ENCODE results near the gene CALM3. TPM values are rescaled to one million over a fixed set of nuclear protein-coding genes. Genes with fewer than 3 reads are reported as not detected.

CALM3 gene
- total and polyA plus RNA-seq, 2 experiments from 2014 or later = 148 to 215 TPM

- peaks cover 18% of the 10 kb centered on the region for H3K27me3 Mint-ChIP-seq (ENCODE audit: insufficient read depth, low read depth, poor library complexity)
- Histone ChIP-seq H4K20me1 (replicated peaks; ENCODE audit: insufficient read depth) (peaks cover 25% of the 10 kb centered on the region), H3K4me3 (peak overlapping the region; percentile 100; the same call in 1 of the 2 replicates), H3K79me2 (replicated peaks; ENCODE audit: insufficient read depth) (peaks cover 39% of the 10 kb centered on the region), H3F3A (replicated peaks; ENCODE audit: low read depth) (no peaks in the 10 kb centered on the region), H3K9me2 (ENCODE audit: insufficient read depth) (no peaks in the 10 kb centered on the region), H3K4me2 (peak overlapping the region; percentile 93), H3K27me3 (ENCODE audit: insufficient read depth) (no peaks in the 10 kb centered on the region), H2AFZ (no peak overlapping the region), H3K36me3 (ENCODE audit: insufficient read depth) (peaks cover 13% of the 10 kb centered on the region; the same call in 1 of the 2 replicates), H3K4me1 (ENCODE audit: insufficient read depth) (peaks cover 11% of the 10 kb centered on the region), H3K27ac (ENCODE audit: low read depth) (no peak overlapping the region)
- H3K9me3 Mint-ChIP-seq = peaks cover 2% of the 10 kb centered on the region; the same call in 1 of the 3 replicates
- H3K4me1 Mint-ChIP-seq = peaks cover 25% of the 10 kb centered on the region
- TF ChIP-seq, protein P1, sequence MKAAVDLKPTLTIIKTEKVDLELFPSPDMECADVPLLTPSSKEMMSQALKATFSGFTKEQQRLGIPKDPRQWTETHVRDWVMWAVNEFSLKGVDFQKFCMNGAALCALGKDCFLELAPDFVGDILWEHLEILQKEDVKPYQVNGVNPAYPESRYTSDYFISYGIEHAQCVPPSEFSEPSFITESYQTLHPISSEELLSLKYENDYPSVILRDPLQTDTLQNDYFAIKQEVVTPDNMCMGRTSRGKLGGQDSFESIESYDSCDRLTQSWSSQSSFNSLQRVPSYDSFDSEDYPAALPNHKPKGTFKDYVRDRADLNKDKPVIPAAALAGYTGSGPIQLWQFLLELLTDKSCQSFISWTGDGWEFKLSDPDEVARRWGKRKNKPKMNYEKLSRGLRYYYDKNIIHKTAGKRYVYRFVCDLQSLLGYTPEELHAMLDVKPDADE (IDR thresholded peaks at IDR 0.05) = no peak
- no peak for TF ChIP-seq REST (IDR thresholded peaks at IDR 0.05; ENCODE audit: unreplicated experiment)
- ATAC-seq (no peak), DNase-seq (ENCODE audit: low spot score) (no peak)
- H3K27ac Mint-ChIP-seq = no peak overlapping the region
- H3K36me3 Mint-ChIP-seq (ENCODE audit: low read depth) = peaks cover 20% of the 10 kb centered on the region
- peak overlapping the region; percentile 96 for H3K4me3 Mint-ChIP-seq
Observed at GRCh38 chr19:46603195-46603637, 2.1 kb downstream of the CALM3 start.

GRCh38 chr19:46603752-46604231 lies 2.7 kb downstream of the CALM3 start:
- peaks cover 25% of the 10 kb centered on the region for H4K20me1 ChIP-seq (replicated peaks; ENCODE audit: insufficient read depth)
- no peaks in the 10 kb centered on the region for H3F3A ChIP-seq (replicated peaks; ENCODE audit: low read depth)
- no peaks in the 10 kb centered on the region for H3K27me3 ChIP-seq (ENCODE audit: insufficient read depth)
- H3K4me1 ChIP-seq (ENCODE audit: insufficient read depth) = peaks cover 11% of the 10 kb centered on the region
- no peak overlapping the region for H2AFZ ChIP-seq
- no peak overlapping the region for H3K27ac Mint-ChIP-seq
- peak overlapping the region; percentile 96 for H3K4me3 Mint-ChIP-seq
- DNase-seq (ENCODE audit: low spot score) = no peak
- H3K9me2 ChIP-seq (ENCODE audit: insufficient read depth) = no peaks in the 10 kb centered on the region
- peaks cover 15% of the 10 kb centered on the region; the same call in 1 of the 2 replicates for H3K36me3 ChIP-seq (ENCODE audit: insufficient read depth)
- peaks cover 39% of the 10 kb centered on the region for H3K79me2 ChIP-seq (replicated peaks; ENCODE audit: insufficient read depth)
- no peak overlapping the region for H3K27ac ChIP-seq (ENCODE audit: low read depth)
- no peak overlapping the region for H3K4me3 ChIP-seq
- H3K36me3 Mint-ChIP-seq (ENCODE audit: low read depth) = peaks cover 26% of the 10 kb centered on the region
- peaks cover 2% of the 10 kb centered on the region; the same call in 1 of the 3 replicates for H3K9me3 Mint-ChIP-seq
- peaks cover 18% of the 10 kb centered on the region for H3K27me3 Mint-ChIP-seq (ENCODE audit: insufficient read depth, low read depth, poor library complexity)
- peak overlapping the region; percentile 93; the same call in 1 of the 2 replicates for H3K4me2 ChIP-seq
- H3K4me1 Mint-ChIP-seq = peaks cover 25% of the 10 kb centered on the region
- ATAC-seq = no peak
- TF ChIP-seq, protein P1 (IDR thresholded peaks at IDR 0.05) = no peak
- TF ChIP-seq ZNF114 (CRISPR knock-in tag; IDR thresholded peaks at IDR 0.05) (no peak), JUNB (IDR thresholded peaks at IDR 0.05; ENCODE audit: unreplicated experiment) (no peak), EZH2 (IDR thresholded peaks at IDR 0.05; ENCODE audit: low read depth, unreplicated experiment) (no peak), NANOG (IDR thresholded peaks at IDR 0.05; ENCODE audit: borderline replicate concordance) (no peak), CREB1 (CRISPR knock-in tag; IDR thresholded peaks at IDR 0.05; ENCODE audit: low read depth) (no peak), POLR2AphosphoS5 (IDR thresholded peaks at IDR 0.05; ENCODE audit: low read depth) (no peak), STAT1 (IDR thresholded peaks at IDR 0.05; ENCODE audit: unreplicated experiment) (no peak), ZNF331 (CRISPR knock-in tag; IDR thresholded peaks at IDR 0.05; ENCODE audit: low read depth) (no peak)
- TF ChIP-seq, protein P2, sequence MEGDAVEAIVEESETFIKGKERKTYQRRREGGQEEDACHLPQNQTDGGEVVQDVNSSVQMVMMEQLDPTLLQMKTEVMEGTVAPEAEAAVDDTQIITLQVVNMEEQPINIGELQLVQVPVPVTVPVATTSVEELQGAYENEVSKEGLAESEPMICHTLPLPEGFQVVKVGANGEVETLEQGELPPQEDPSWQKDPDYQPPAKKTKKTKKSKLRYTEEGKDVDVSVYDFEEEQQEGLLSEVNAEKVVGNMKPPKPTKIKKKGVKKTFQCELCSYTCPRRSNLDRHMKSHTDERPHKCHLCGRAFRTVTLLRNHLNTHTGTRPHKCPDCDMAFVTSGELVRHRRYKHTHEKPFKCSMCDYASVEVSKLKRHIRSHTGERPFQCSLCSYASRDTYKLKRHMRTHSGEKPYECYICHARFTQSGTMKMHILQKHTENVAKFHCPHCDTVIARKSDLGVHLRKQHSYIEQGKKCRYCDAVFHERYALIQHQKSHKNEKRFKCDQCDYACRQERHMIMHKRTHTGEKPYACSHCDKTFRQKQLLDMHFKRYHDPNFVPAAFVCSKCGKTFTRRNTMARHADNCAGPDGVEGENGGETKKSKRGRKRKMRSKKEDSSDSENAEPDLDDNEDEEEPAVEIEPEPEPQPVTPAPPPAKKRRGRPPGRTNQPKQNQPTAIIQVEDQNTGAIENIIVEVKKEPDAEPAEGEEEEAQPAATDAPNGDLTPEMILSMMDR (conservative IDR thresholded peaks at IDR 0.05; ENCODE audit: low read depth in 2 of 2) = no peak

Measured in GM23338 (cell line).